ENCODE results near the gene ALDH1B1.

The ALDH1B1 gene

DNA sequence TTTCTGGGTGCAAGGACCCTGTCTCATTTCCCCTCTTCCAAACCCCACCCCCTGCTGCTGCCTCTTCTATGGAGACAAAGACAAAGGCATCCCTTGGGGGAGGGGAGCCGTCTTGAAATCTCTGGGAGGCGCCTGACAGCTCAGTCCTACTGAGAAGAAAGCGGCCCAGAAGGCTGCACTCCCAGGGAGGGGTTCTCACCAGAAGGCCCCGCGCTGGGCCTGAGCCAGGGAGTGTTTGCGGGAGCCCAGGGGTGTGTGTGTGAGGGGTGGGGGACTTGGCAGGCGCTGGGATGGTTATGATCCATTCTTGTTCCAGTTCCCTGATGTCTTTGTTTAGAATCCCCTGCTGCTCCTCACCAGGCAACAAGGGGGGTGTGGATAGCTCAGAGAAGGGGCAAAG lies 45.7 kb upstream of the ALDH1B1 start:
- Histone ChIP-seq H3K4me3 (ENCODE audit: low read depth, low read length) (no peak overlapping the region), H3K36me3 (no peaks in the 10 kb centered on the region), H3K27me3 (ENCODE audit: insufficient read depth, low read depth, severe bottlenecking) (no peaks in the 10 kb centered on the region), H3K27ac (no peak overlapping the region), H3K9me3 (ENCODE audit: severe bottlenecking) (no peaks in the 10 kb centered on the region)
- no peak for DNase-seq
- TF ChIP-seq, protein P1, sequence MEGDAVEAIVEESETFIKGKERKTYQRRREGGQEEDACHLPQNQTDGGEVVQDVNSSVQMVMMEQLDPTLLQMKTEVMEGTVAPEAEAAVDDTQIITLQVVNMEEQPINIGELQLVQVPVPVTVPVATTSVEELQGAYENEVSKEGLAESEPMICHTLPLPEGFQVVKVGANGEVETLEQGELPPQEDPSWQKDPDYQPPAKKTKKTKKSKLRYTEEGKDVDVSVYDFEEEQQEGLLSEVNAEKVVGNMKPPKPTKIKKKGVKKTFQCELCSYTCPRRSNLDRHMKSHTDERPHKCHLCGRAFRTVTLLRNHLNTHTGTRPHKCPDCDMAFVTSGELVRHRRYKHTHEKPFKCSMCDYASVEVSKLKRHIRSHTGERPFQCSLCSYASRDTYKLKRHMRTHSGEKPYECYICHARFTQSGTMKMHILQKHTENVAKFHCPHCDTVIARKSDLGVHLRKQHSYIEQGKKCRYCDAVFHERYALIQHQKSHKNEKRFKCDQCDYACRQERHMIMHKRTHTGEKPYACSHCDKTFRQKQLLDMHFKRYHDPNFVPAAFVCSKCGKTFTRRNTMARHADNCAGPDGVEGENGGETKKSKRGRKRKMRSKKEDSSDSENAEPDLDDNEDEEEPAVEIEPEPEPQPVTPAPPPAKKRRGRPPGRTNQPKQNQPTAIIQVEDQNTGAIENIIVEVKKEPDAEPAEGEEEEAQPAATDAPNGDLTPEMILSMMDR (IDR thresholded peaks at IDR 0.05; ENCODE audit: low read depth, low read length): no peak

DNA sequence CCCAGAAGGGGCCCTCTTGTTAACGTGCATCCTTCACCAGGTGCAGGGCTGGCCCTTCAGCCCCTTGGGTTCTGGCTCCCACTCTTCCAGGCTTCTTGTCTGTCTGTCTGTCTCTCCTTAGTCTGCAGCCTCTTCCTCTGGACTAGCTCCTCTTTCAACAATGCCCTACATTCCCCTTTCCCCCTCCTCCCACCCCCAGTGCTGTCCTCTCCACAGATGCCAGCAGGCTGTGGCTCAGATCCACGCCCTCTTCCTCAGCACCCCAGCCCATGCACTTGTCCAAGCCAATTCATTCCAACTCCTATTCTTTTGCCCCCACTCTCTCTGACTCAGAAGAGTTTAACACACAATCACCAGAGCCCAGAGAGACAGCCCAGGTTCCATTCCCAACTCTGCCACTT lies 45.2 kb upstream of the ALDH1B1 start:
- TF ChIP-seq, protein P1 (IDR thresholded peaks at IDR 0.05; ENCODE audit: low read depth, low read length): no peak
- H3K27ac ChIP-seq: no peak overlapping the region
- H3K36me3 ChIP-seq: no peaks in the 10 kb centered on the region
- no peaks in the 10 kb centered on the region for H3K27me3 ChIP-seq (ENCODE audit: insufficient read depth, low read depth, severe bottlenecking)
- no peak overlapping the region for H3K4me3 ChIP-seq (ENCODE audit: low read depth, low read length)
- H3K9me3 ChIP-seq (ENCODE audit: severe bottlenecking): no peaks in the 10 kb centered on the region
- DNase-seq: no peak

DNA sequence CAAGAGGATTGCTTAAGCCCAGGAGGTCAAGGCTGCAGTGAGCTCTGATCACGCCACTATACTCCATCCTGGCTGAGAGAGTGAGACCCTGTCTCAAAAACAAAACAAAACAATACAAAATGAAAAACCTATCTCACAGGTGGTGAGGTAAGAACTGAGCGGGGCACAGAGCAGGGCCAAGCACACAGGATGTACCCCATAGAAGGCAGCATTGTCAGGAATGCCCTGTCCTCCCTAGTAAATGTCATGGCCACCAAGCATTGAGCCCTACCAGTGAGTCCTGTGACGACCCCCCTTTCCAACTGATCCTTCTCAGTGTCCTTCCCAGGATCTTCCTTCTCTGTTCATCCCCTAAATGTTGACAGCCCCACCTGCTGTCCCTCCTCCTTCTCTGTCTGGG lies 44.6 kb upstream of the ALDH1B1 start:
- Histone ChIP-seq H3K27me3 (ENCODE audit: insufficient read depth, low read depth, severe bottlenecking) (no peaks in the 10 kb centered on the region), H3K27ac (no peak overlapping the region), H3K4me3 (ENCODE audit: low read depth, low read length) (no peak overlapping the region), H3K9me3 (ENCODE audit: severe bottlenecking) (no peaks in the 10 kb centered on the region), H3K36me3 (no peaks in the 10 kb centered on the region)
- TF ChIP-seq, protein P1 (IDR thresholded peaks at IDR 0.05; ENCODE audit: low read depth, low read length): no peak
- DNase-seq: no peak

DNA sequence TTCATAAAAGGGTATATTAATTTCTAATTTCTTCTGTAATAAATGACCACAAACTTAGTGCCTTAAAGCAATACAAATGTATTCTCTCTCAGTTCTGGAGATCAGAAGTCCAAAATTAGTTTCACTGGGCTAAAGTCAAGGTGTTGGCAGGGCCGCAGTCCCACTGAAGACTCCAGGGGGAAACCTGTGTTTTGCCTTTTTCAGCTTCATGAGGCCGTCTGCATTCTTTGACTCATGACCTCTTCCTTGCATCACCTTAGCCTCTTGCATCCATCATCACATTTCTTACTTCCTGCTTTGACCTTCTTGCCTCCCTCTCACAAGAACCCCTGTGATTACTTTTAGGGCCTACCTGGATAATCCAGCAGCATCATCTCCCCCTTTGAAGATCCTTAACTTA lies 42.0 kb upstream of the ALDH1B1 start:
- no peaks in the 10 kb centered on the region for H3K27me3 ChIP-seq (ENCODE audit: insufficient read depth, low read depth, severe bottlenecking)
- TF ChIP-seq, protein P1 (IDR thresholded peaks at IDR 0.05; ENCODE audit: low read depth, low read length): no peak
- no peaks in the 10 kb centered on the region for H3K36me3 ChIP-seq
- H3K4me3 ChIP-seq (ENCODE audit: low read depth, low read length): no peak overlapping the region
- H3K9me3 ChIP-seq (ENCODE audit: severe bottlenecking): no peaks in the 10 kb centered on the region
- no peak overlapping the region for H3K27ac ChIP-seq
- no peak for DNase-seq

DNA sequence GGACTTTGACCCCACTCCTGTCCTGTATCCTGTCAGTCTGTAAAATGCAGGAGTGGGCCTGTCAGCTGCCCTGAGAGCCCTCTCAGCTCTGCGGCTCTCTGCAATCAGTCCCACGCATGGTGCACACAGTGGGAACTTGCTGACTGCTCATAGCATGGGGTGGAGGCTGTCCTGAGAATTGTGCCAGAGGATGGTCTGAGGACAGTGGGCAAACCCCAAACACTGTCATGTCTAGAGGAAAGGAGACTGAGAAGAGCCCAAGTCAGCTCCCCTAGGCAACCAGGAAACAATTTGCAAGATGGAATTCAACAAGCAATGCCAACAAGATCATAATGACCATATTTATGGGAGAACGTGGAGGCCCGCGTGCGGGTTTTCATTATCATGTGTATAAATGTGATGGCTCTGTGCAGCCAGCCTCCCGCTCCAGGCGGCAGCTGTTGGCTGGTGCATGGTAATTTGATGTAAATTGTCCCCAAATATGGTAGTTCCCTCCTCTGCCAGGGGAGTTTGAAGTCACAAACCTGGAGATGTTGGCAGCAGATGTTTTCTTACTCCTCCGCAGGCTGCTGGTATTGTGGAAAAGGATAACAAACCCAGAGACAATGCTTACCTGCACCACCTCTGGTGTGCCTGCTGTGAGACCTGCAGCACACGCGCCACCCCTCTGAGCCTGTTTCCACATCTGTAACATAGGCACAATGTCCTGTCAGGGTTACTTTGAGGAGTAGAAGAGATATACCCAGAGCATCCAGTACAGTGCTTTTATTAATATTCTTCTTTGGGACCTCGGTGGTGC lies 39.8 kb upstream of the ALDH1B1 start:
- no peak for DNase-seq
- TF ChIP-seq, protein P1 (IDR thresholded peaks at IDR 0.05; ENCODE audit: low read depth, low read length): no peak
- Histone ChIP-seq H3K36me3 (no peaks in the 10 kb centered on the region), H3K27ac (no peak overlapping the region), H3K9me3 (ENCODE audit: severe bottlenecking) (no peaks in the 10 kb centered on the region), H3K4me3 (ENCODE audit: low read depth, low read length) (no peak overlapping the region), H3K27me3 (ENCODE audit: insufficient read depth, low read depth, severe bottlenecking) (no peaks in the 10 kb centered on the region)

DNA sequence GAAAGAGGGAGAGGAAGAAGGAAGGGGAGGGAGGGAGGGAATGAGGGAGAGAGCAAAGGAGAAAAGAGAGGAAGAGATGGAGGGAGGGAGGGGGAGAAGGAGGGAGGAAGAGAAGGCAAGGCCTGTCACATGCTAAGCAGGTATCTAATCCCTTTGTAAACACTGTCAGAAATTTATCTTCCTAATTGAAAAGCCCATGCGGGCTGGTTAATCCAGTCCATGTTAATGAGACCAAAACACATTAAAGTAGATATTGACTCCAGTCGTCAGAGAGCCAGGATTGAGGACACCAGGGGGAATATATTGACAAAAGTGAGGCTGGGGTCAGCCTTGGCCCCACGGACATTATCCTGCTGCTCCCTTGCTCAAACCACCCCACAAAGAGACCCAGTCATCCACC lies 37.4 kb upstream of the ALDH1B1 start:
- TF ChIP-seq, protein P1 (IDR thresholded peaks at IDR 0.05; ENCODE audit: low read depth, low read length): no peak
- Histone ChIP-seq H3K27me3 (ENCODE audit: insufficient read depth, low read depth, severe bottlenecking) (no peaks in the 10 kb centered on the region), H3K27ac (no peak overlapping the region), H3K4me3 (ENCODE audit: low read depth, low read length) (no peak overlapping the region), H3K36me3 (no peaks in the 10 kb centered on the region), H3K9me3 (ENCODE audit: severe bottlenecking) (no peaks in the 10 kb centered on the region)
- DNase-seq: no peak
